ENCODE data around the gene TSPAN7. TPM values are rescaled to one million over a fixed set of nuclear protein-coding genes. Genes with fewer than 3 reads are reported as not detected.

Gene TSPAN7
- total RNA-seq, 4 donors from 2014 or later: 10.7 to 25.7 (median 16.0) TPM

GRCh38 chrX:38626296-38626695 is 65.0 kb downstream of the TSPAN7 start:
- Histone ChIP-seq H3K4me1 (no peaks in the 10 kb centered on the region), H3K4me3 (no peak overlapping the region), H3K9me3 (no peaks in the 10 kb centered on the region), H3K36me3 (no peaks in the 10 kb centered on the region), H3K27me3 (no peaks in the 10 kb centered on the region), H3K27ac (no peak overlapping the region)
- 70% methylated on average over 4 of the region's 4 CpGs for WGBS
- DNase-seq (ENCODE audit: low spot score in 2 of 2): no peak
- TF ChIP-seq CTCF (IDR thresholded peaks at IDR 0.05): no peak
- TF ChIP-seq EP300 (IDR thresholded peaks at IDR 0.05): no peak
- TF ChIP-seq POLR2A (IDR thresholded peaks at IDR 0.05): no peak
- no peak for TF ChIP-seq POLR2AphosphoS5 (IDR thresholded peaks at IDR 0.05)

- no peaks in the 10 kb centered on the region for H3K36me3 ChIP-seq
- TF ChIP-seq CTCF (IDR thresholded peaks at IDR 0.05): no peak
- no peak for TF ChIP-seq POLR2A (IDR thresholded peaks at IDR 0.05)
- TF ChIP-seq POLR2AphosphoS5 (IDR thresholded peaks at IDR 0.05): no peak
- TF ChIP-seq EP300 (IDR thresholded peaks at IDR 0.05): no peak
- no peak for DNase-seq (ENCODE audit: low spot score in 2 of 2)
- H3K27me3 ChIP-seq: no peaks in the 10 kb centered on the region
- no peak overlapping the region for H3K4me3 ChIP-seq
- H3K4me1 ChIP-seq: no peaks in the 10 kb centered on the region
- H3K27ac ChIP-seq: no peak overlapping the region
- no peaks in the 10 kb centered on the region for H3K9me3 ChIP-seq
Observed at GRCh38 chrX:38627683-38628082, 66.3 kb downstream of the TSPAN7 start.

- Histone ChIP-seq H3K4me1 (no peaks in the 10 kb centered on the region), H3K9me3 (no peaks in the 10 kb centered on the region), H3K36me3 (no peaks in the 10 kb centered on the region), H3K4me3 (no peak overlapping the region), H3K27me3 (no peaks in the 10 kb centered on the region), H3K27ac (no peak overlapping the region)
- no peak for DNase-seq (ENCODE audit: low spot score in 2 of 2)
- TF ChIP-seq EP300 (IDR thresholded peaks at IDR 0.05) (no peak), CTCF (IDR thresholded peaks at IDR 0.05) (no peak), POLR2AphosphoS5 (IDR thresholded peaks at IDR 0.05) (no peak), POLR2A (IDR thresholded peaks at IDR 0.05) (no peak)
Observed at GRCh38 chrX:38628587-38628986, 67.2 kb downstream of the TSPAN7 start.

- Histone ChIP-seq H3K27ac (no peak overlapping the region), H3K4me1 (no peaks in the 10 kb centered on the region), H3K4me3 (no peak overlapping the region), H3K9me3 (no peaks in the 10 kb centered on the region), H3K27me3 (no peaks in the 10 kb centered on the region), H3K36me3 (no peaks in the 10 kb centered on the region)
- whole genome bisulfite sequencing: 60% methylated on average over 2 of the region's 2 CpGs
- TF ChIP-seq POLR2A (IDR thresholded peaks at IDR 0.05) (no peak), CTCF (IDR thresholded peaks at IDR 0.05) (no peak), POLR2AphosphoS5 (IDR thresholded peaks at IDR 0.05) (no peak), EP300 (IDR thresholded peaks at IDR 0.05) (no peak)
- DNase-seq (ENCODE audit: low spot score in 2 of 2): no peak
Observed at GRCh38 chrX:38632516-38632915, 71.2 kb downstream of the TSPAN7 start.

GRCh38 chrX:38634665-38635064 is 73.3 kb downstream of the TSPAN7 start:
- H3K27me3 ChIP-seq: no peaks in the 10 kb centered on the region
- no peak overlapping the region for H3K4me3 ChIP-seq
- no peaks in the 10 kb centered on the region for H3K4me1 ChIP-seq
- no peak for DNase-seq (ENCODE audit: low spot score in 2 of 2)
- WGBS: 66% methylated on average over 2 of the region's 2 CpGs
- no peaks in the 10 kb centered on the region for H3K9me3 ChIP-seq
- no peaks in the 10 kb centered on the region for H3K36me3 ChIP-seq
- TF ChIP-seq POLR2AphosphoS5 (IDR thresholded peaks at IDR 0.05): no peak
- no peak for TF ChIP-seq CTCF (IDR thresholded peaks at IDR 0.05)
- no peak for TF ChIP-seq POLR2A (IDR thresholded peaks at IDR 0.05)
- TF ChIP-seq EP300 (IDR thresholded peaks at IDR 0.05): no peak
- no peak overlapping the region for H3K27ac ChIP-seq

All from suprapubic skin (tissue), 4 donors.